Astrocyte of the spinal cord (primary cell): ENCODE measurements around the gene IQCH.
A peak's percentile ranks its signal among the peaks of the same experiment; 100 is the strongest.

ENCODE experiments used
- DNase-seq: peaks from one replicate; pipeline ENCODE4 v3.0.0; 2011; ENCODE audit warnings: low read depth, low spot score
- H3K4me3 ChIP-seq: 2 replicates; pipeline ENCODE4 v1.5.1; 2011; ENCODE audit warnings: low read depth, mild to moderate bottlenecking, low read length, moderate library complexity
- CTCF ChIP-seq: IDR thresholded peaks from 2 replicates; pipeline ENCODE4 v1.5.1; 2012; ENCODE audit warnings: low read depth, mild to moderate bottlenecking, low read length, inconsistent platforms
- in situ Hi-C: cut with HindIII; loops from 2 replicates; pipeline ENCODE4 v1.10.0; 2017; ENCODE audit warnings: low sequenced_read_pairs

The IQCH gene

GRCh38 chr15:67403428-67404154, 149.0 kb downstream of the IQCH start:
- no peak overlapping the region for H3K4me3 ChIP-seq
- in situ Hi-C loops = no loop called here
- TF ChIP-seq CTCF = no peak
- DNase-seq = no peak

GRCh38 chr15:67405208-67406191, 150.9 kb downstream of the IQCH start:
- DNase-seq = peak; percentile 81
- TF ChIP-seq CTCF = no peak
- no peak overlapping the region for H3K4me3 ChIP-seq
- in situ Hi-C loops = no loop called here

- no peak for TF ChIP-seq CTCF
- in situ Hi-C loops = no loop called here
- no peak for DNase-seq
- H3K4me3 ChIP-seq = no peak overlapping the region
Observed at GRCh38 chr15:67406257-67406861, 151.8 kb downstream of the IQCH start.

- in situ Hi-C loops = no loop called here
- TF ChIP-seq CTCF = no peak
- DNase-seq = no peak
- H3K4me3 ChIP-seq = no peak overlapping the region
Observed at GRCh38 chr15:67407786-67408185, 153.2 kb downstream of the IQCH start.

GRCh38 chr15:67409175-67409574, 154.6 kb downstream of the IQCH start:
- peak; percentile 14 for DNase-seq
- H3K4me3 ChIP-seq = no peak overlapping the region
- in situ Hi-C loops = no loop called here
- TF ChIP-seq CTCF = no peak

- in situ Hi-C loops = no loop called here
- TF ChIP-seq CTCF = no peak
- no peak for DNase-seq
- no peak overlapping the region for H3K4me3 ChIP-seq
Observed at GRCh38 chr15:67411486-67411885, 156.9 kb downstream of the IQCH start.
